ENCODE results near the gene GNAI3. TPM values are rescaled to one million over a fixed set of nuclear protein-coding genes. Genes with fewer than 3 reads are reported as not detected.

Gene GNAI3
- total and polyA plus RNA-seq, 2 of the 8 experiments (the other 6 are each of a cell fraction or from before 2014, with no cell fraction given) = 4.0 to 9.8 TPM

DNA sequence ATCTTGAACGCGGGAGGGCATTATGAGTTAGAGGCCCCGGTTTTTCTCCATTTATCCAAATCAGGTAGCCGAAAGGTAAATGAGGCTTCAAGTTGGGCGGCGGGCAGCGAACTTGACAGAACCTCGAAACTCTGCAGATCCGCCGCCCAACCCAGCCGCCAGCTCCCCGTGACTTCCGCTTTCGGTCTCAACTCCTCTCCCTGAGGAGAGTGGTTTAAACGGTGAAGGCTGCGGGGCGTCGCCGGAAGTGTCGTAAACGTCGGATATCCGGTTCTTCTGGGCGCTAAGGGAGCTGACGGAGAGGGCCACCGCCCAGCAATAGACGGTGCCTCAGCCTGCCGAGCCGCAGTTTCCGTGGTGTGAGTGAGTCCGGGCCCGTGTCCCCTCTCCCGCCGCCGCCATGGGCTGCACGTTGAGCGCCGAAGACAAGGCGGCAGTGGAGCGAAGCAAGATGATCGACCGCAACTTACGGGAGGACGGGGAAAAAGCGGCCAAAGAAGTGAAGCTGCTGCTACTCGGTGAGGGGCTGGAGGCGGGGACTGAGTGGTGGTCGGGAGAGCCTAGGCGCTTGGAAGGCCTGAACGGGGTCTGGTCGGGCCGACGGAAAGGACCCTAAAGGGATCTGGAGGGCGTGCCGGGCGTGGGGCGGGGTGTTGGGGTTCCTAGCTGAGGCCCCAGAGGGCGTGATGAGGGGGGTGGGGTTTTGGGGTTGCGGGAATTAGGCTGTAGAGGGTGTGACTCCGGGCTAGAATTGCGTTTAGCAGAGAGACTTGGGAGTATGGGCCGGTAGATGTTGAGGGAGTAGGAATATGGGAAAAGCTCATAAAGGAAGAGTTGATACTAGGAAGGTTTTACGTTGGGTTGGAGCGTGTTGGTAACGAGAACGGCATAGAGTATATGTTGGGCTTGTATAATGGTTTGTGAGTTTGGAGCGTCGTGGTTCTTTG, at the start of gene GNAI3 (continued):
- TF ChIP-seq, protein P1, sequence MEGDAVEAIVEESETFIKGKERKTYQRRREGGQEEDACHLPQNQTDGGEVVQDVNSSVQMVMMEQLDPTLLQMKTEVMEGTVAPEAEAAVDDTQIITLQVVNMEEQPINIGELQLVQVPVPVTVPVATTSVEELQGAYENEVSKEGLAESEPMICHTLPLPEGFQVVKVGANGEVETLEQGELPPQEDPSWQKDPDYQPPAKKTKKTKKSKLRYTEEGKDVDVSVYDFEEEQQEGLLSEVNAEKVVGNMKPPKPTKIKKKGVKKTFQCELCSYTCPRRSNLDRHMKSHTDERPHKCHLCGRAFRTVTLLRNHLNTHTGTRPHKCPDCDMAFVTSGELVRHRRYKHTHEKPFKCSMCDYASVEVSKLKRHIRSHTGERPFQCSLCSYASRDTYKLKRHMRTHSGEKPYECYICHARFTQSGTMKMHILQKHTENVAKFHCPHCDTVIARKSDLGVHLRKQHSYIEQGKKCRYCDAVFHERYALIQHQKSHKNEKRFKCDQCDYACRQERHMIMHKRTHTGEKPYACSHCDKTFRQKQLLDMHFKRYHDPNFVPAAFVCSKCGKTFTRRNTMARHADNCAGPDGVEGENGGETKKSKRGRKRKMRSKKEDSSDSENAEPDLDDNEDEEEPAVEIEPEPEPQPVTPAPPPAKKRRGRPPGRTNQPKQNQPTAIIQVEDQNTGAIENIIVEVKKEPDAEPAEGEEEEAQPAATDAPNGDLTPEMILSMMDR (IDR thresholded peaks at IDR 0.05; ENCODE audit: control extremely low read depth in 1 of 3, insufficient read depth in 1 of 3, low read depth in 1 of 3, low read length in 3 of 3) = peak in 1 of 3 experiments; percentile 1; a peak in 1 of 4 replicates
- TF ChIP-seq RFX5 (IDR thresholded peaks at IDR 0.05; ENCODE audit: borderline replicate concordance, low read depth, low read length) (no peak), CREB1 (IDR thresholded peaks at IDR 0.05) (peak; percentile 82), TBP (IDR thresholded peaks at IDR 0.05; ENCODE audit: low read depth, low read length) (peak; percentile 92), POLR2AphosphoS5 (IDR thresholded peaks at IDR 0.05; ENCODE audit: low read depth, low read length) (peak; percentile 90), HDAC2 (IDR thresholded peaks at IDR 0.05; ENCODE audit: borderline replicate concordance in 1 of 2, low read depth in 2 of 2, low read length in 2 of 2) (peak in 1 of 2 experiments; percentile 84; a peak in 1 of 4 replicates), KDM5A (IDR thresholded peaks at IDR 0.05; ENCODE audit: low read length) (peak; percentile 32; the same call in 1 of the 2 replicates), SP2 (IDR thresholded peaks at IDR 0.05; ENCODE audit: low read length) (no peak), TAF1 (IDR thresholded peaks at IDR 0.05; ENCODE audit: low read depth, low read length) (peak; percentile 86), PHF8 (conservative IDR thresholded peaks at IDR 0.05; ENCODE audit: low read depth, low read length) (peak; percentile 91), SIN3A (conservative IDR thresholded peaks at IDR 0.05 in 1 of 2, IDR thresholded peaks at IDR 0.05 in 1 of 2; ENCODE audit: low read depth in 1 of 2, low read length in 2 of 2) (peak in 1 of 2 experiments; percentile 76; a peak in 1 of 4 replicates), RAD21 (IDR thresholded peaks at IDR 0.05 in 1 of 2, conservative IDR thresholded peaks at IDR 0.05 in 1 of 2; ENCODE audit: low read depth in 2 of 2, low read length in 2 of 2) (peak in 1 of 2 experiments; percentile 4; a peak in 1 of 4 replicates), CHD1 (IDR thresholded peaks at IDR 0.05; ENCODE audit: low read depth, low read length) (no peak), POLR2A (IDR thresholded peaks at IDR 0.05; ENCODE audit: control extremely low read depth in 1 of 2, low read depth in 2 of 2, low read length in 2 of 2) (peak; percentile 62 to 91), KDM4A (IDR thresholded peaks at IDR 0.05; ENCODE audit: low read depth, low read length, severe bottlenecking) (peak; percentile 90), GABPA (IDR thresholded peaks at IDR 0.05; ENCODE audit: borderline replicate concordance, insufficient read depth, low read length) (peak; percentile 93)
- TF ChIP-seq, protein P2, sequence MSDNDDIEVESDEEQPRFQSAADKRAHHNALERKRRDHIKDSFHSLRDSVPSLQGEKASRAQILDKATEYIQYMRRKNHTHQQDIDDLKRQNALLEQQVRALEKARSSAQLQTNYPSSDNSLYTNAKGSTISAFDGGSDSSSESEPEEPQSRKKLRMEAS (IDR thresholded peaks at IDR 0.05) = peak; percentile 71
- TF ChIP-seq, protein P3, sequence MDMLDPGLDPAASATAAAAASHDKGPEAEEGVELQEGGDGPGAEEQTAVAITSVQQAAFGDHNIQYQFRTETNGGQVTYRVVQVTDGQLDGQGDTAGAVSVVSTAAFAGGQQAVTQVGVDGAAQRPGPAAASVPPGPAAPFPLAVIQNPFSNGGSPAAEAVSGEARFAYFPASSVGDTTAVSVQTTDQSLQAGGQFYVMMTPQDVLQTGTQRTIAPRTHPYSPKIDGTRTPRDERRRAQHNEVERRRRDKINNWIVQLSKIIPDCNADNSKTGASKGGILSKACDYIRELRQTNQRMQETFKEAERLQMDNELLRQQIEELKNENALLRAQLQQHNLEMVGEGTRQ (IDR thresholded peaks at IDR 0.05; ENCODE audit: low read length) = peak; percentile 61; the same call in 1 of the 2 replicates

Measured in H1 (cell line).